PC-9 (cell line): ENCODE data around the gene TEX261. TPM values are rescaled to one million over a fixed set of nuclear protein-coding genes. Genes with fewer than 3 reads are reported as not detected.
A peak's percentile ranks its signal among the peaks of the same experiment; 100 is the strongest.
"Not testable (repeated sequence)": the region's sequence is repeated elsewhere in the genome, so short reads cannot be mapped to it uniquely, and the experiment has no call there.

Source experiments
- Bru-seq: library from RNA; stranded (reverse); fragments of 400-500 nt; gene quantifications from one replicate; lab custom pipeline; 2021; lab: Mats Ljungman, UMichigan
- BruChase-seq, 2 experiments: library from RNA; stranded (reverse); fragments of 400-500 nt; gene quantifications; one replicate each; lab custom pipeline; 2021; lab: Mats Ljungman, UMichigan
- BruUV-seq: library from RNA; stranded (reverse); fragments of 400-500 nt; replicated peaks from 2 replicates; lab custom pipeline; 2021; lab: Mats Ljungman, UMichigan
- CTCF ChIA-PET: fragments of 300-600 bp; sonication (Branson Sonifier 250); formaldehyde crosslinking; loops from one replicate; lab custom pipeline; 2022; ENCODE audit warnings: antibody characterized with exemption; lab: Charles Lee
- POLR2A ChIA-PET: fragments of 300-600 bp; sonication (Branson Sonifier 250); formaldehyde crosslinking; loops from one replicate; lab custom pipeline; 2022; ENCODE audit warnings: antibody characterized with exemption; ENCODE audit not compliant: unreplicated experiment; lab: Charles Lee
- DNase-seq, 2 experiments: peaks; one replicate each; pipeline versions ENCODE4 v3.0.0 to v3.0.0-alpha.2; 2015 to 2022; ENCODE audit warnings: mixed read lengths in 1 of 2
- H2AFZ ChIP-seq: fragments of 200-600 bp; sonication (generic); 2 replicates; pipeline ENCODE4 v1.8.1; 2017; ENCODE audit warnings: antibody characterized with exemption
- H3F3A ChIP-seq: fragments of 200-600 bp; sonication (generic); 2 replicates; pipeline ENCODE4 v1.8.1; 2017; ENCODE audit warnings: antibody characterized with exemption, mild to moderate bottlenecking, low read depth; ENCODE audit not compliant: insufficient read depth
- H3K27ac ChIP-seq: fragments of 200-600 bp; sonication (generic); 2 replicates; pipeline ENCODE4 v1.6.1; 2016; ENCODE audit warnings: mixed run types
- H3K27me3 ChIP-seq: fragments of 200-600 bp; sonication (generic); 2 replicates; pipeline ENCODE4 v1.6.1; 2016; ENCODE audit warnings: low read depth, mixed run types; ENCODE audit not compliant: insufficient read depth
- H3K36me3 ChIP-seq: fragments of 200-600 bp; sonication (generic); 2 replicates; pipeline ENCODE4 v1.6.1; 2016; ENCODE audit warnings: low read depth, mixed run types
- H3K4me1 ChIP-seq: fragments of 200-600 bp; sonication (generic); replicated peaks from 2 replicates; pipeline ENCODE4 v1.6.1; 2016; ENCODE audit warnings: mixed run types; ENCODE audit not compliant: insufficient read depth
- H3K4me2 ChIP-seq: fragments of 200-600 bp; sonication (generic); 2 replicates; pipeline ENCODE4 v1.6.1; 2017; ENCODE audit warnings: mixed run types
- H3K4me3 ChIP-seq: fragments of 200-600 bp; sonication (generic); 2 replicates; pipeline ENCODE4 v1.6.1; 2016; ENCODE audit warnings: mixed run types
- H3K79me2 ChIP-seq: fragments of 200-600 bp; sonication (generic); 2 replicates; pipeline ENCODE4 v1.6.1; 2017; ENCODE audit warnings: low read depth, mixed run types
- H3K9me2 ChIP-seq: fragments of 200-600 bp; sonication (generic); 2 replicates; pipeline ENCODE4 v1.8.1; 2017; ENCODE audit warnings: mild to moderate bottlenecking; ENCODE audit not compliant: insufficient read depth
- H3K9me3 ChIP-seq: fragments of 200-600 bp; sonication (generic); 2 replicates; pipeline ENCODE4 v1.8.1; 2016; ENCODE audit warnings: low read depth; ENCODE audit not compliant: insufficient read depth
- H4K20me1 ChIP-seq: fragments of 200-600 bp; sonication (generic); 2 replicates; pipeline ENCODE4 v1.8.1; 2017; ENCODE audit not compliant: insufficient read depth
- CTCF ChIP-seq: fragments of 200-600 bp; sonication (generic); conservative IDR thresholded peaks from 2 replicates; pipeline ENCODE4 v1.6.1; 2017; ENCODE audit warnings: mixed run types, antibody characterized with exemption, mild to moderate bottlenecking, moderate library complexity
- EZH2 ChIP-seq: fragments of 200-600 bp; sonication (generic); IDR thresholded peaks from 2 replicates; pipeline ENCODE4 v1.8.0; 2017; ENCODE audit warnings: antibody characterized with exemption, low read depth
- intact Hi-C: fragments of 100-400 bp; cut with micrococcal nuclease; formaldehyde crosslinking; loops from one replicate; pipeline ENCODE4 v1.10.0; 2022; ENCODE audit not compliant: unreplicated experiment
- long read RNA-seq: library from polyadenylated mRNA; stranded (forward); transcript quantifications from one replicate; pipeline ENCODE4 v2.0.0, GENCODE V29; 2022
- total RNA-seq: library from RNA; stranded (reverse); gene quantifications from 2 replicates; pipeline ENCODE4 v1.2.3, GENCODE V29; 2021

TEX261 gene
- 30.3 and 47.6 TPM in 2 replicates for total RNA-seq
- percentile 66 among the genes with signal in this experiment for Bru-seq, nascent RNA
- BruChase-seq, experiment 1, labeled RNA remaining after a 2-hour chase: percentile 86 among the genes with signal in this experiment
- percentile 96 among the genes with signal in this experiment for BruChase-seq, experiment 2, labeled RNA remaining after a 6-hour chase
- long read RNA-seq, transcript TEX261-202 (5 exons, 758 nt): minor isoform, 6 of 40 reads
- long read RNA-seq, transcript TEX261-201 (6 exons, 3,441 nt): major isoform, 18 of 40 reads
- long read RNA-seq, partial matches to known transcripts: 0 of 40 reads
- long read RNA-seq, other reads (novel, unspliced or antisense): 16 of 40 reads

- H3K4me3 ChIP-seq: peak within 1 kb of the TSS; percentile 80
- peak within 1 kb of the TSS; percentile 97 for H2AFZ ChIP-seq
- H3K9me2 ChIP-seq: no peaks in the 10 kb centered on the region
- ChIA-PET CTCF (no interaction called here), POLR2A (no interaction called here)
- H3K9me3 ChIP-seq: no peaks in the 10 kb centered on the region
- H3K4me2 ChIP-seq: peak within 1 kb of the TSS; percentile 87
- no peak within 1 kb of the TSS for H3K27ac ChIP-seq
- BruUV-seq: no TSS peak
- peak; percentile 71 to 93 for DNase-seq
- TF ChIP-seq CTCF (no peak; the same call in 1 of the 2 replicates), EZH2 (no peak)
- intact Hi-C loops: loop anchor here (1.0 kb wide), 1 partner anchor 30 kb away; no protein-coding TSS in a partner anchor
- H3K36me3 ChIP-seq: no peaks in the 10 kb centered on the region
- peaks cover 19% of the 10 kb centered on the region for H3K79me2 ChIP-seq
- no peaks in the 10 kb centered on the region for H4K20me1 ChIP-seq
- H3K4me1 ChIP-seq: peaks cover 20% of the 10 kb centered on the region
- H3K27me3 ChIP-seq: no peaks in the 10 kb centered on the region
- H3F3A ChIP-seq: peaks cover 4% of the 10 kb centered on the region; the same call in 1 of the 2 replicates
These were observed at the start of gene TEX261 for GRCh38 chr2:70994699-70995425. TEX261 (minus strand) TSS chr2:70994873; CDS start chr2:70994757, 116 bp downstream.

- no peaks in the 10 kb centered on the region for H3K9me2 ChIP-seq
- H3K36me3 ChIP-seq: no peaks in the 10 kb centered on the region
- no peaks in the 10 kb centered on the region for H3K9me3 ChIP-seq
- CTCF ChIA-PET: no interaction called here
- no peak overlapping the region for H3K27ac ChIP-seq
- H3K4me3 ChIP-seq: no peak overlapping the region
- no peak overlapping the region for H2AFZ ChIP-seq
- no peak overlapping the region for H3K4me2 ChIP-seq
- H3K27me3 ChIP-seq: no peaks in the 10 kb centered on the region
- BruUV-seq: no TSS peak
- no peaks in the 10 kb centered on the region for H4K20me1 ChIP-seq
- no peaks in the 10 kb centered on the region for H3F3A ChIP-seq
- DNase-seq: no peak
- no peaks in the 10 kb centered on the region for H3K79me2 ChIP-seq
- POLR2A ChIA-PET: no interaction called here
- peaks cover 21% of the 10 kb centered on the region for H3K4me1 ChIP-seq
- intact Hi-C loops: no loop called here
- TF ChIP-seq CTCF (no peak), EZH2 (no peak)
These were observed 49.1 kb upstream of the TEX261 start for GRCh38 chr2:71043531-71044407.

GRCh38 chr2:71042287-71042686 is 47.6 kb upstream of the TEX261 start:
- POLR2A ChIA-PET: no interaction called here
- no TSS peak for BruUV-seq
- no peak overlapping the region for H3K4me2 ChIP-seq
- no peaks in the 10 kb centered on the region for H4K20me1 ChIP-seq
- H3K27ac ChIP-seq: no peak overlapping the region
- TF ChIP-seq EZH2 (no peak), CTCF (no peak)
- H3K9me2 ChIP-seq: no peaks in the 10 kb centered on the region
- H3K79me2 ChIP-seq: no peaks in the 10 kb centered on the region
- CTCF ChIA-PET: no interaction called here
- DNase-seq: no peak
- H2AFZ ChIP-seq: no peak overlapping the region
- H3K9me3 ChIP-seq: no peaks in the 10 kb centered on the region
- no peaks in the 10 kb centered on the region for H3K36me3 ChIP-seq
- no peaks in the 10 kb centered on the region for H3F3A ChIP-seq
- peaks cover 11% of the 10 kb centered on the region for H3K4me1 ChIP-seq
- no peaks in the 10 kb centered on the region for H3K27me3 ChIP-seq
- intact Hi-C loops: no loop called here
- no peak overlapping the region for H3K4me3 ChIP-seq

GRCh38 chr2:71036296-71036695 is 41.6 kb upstream of the TEX261 start:
- H4K20me1 ChIP-seq, H3K36me3 ChIP-seq, H3K4me3 ChIP-seq, H3K9me3 ChIP-seq, intact Hi-C loops, H3K4me2 ChIP-seq, H3K27ac ChIP-seq, H3F3A ChIP-seq, BruUV-seq, H2AFZ ChIP-seq, H3K27me3 ChIP-seq, H3K79me2 ChIP-seq, H3K9me2 ChIP-seq, POLR2A ChIA-PET, H3K4me1 ChIP-seq: not testable (repeated sequence)
- CTCF ChIA-PET: interaction anchor here (0.6 kb wide), 1 partner anchor 30 kb away, joined by 3 read pairs; no protein-coding TSS in a partner anchor
- peak in 1 of 2 experiments; percentile 31 for DNase-seq
